Measurements from ENCODE around the gene PEMT.

DNA sequence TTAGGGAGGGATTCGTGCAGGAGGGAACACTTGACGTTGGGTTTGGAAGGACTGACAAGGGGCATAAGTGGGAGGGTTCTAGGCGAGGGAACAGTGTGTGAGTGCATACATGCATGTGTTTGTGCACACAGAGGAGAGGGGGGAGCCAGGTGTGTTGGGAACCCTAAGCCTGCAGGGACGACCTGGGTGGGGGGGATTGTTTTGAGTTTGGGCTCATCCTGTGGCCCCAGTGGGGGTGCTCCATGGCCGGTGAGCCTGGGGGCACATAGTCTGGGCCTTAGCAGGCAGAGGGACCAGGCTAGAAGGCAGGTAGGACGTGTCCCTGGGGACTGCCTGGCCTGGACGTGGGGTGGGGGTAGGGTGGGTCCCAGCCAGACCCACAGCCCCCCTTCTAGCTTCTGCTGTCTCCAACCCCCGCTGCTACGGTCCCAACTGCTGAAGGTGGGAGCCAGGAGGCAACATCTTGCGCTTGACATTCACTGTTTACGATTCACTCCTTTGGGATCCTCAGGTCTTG, 83.4 kb downstream of the PEMT start:
- TF ChIP-seq, protein P1, sequence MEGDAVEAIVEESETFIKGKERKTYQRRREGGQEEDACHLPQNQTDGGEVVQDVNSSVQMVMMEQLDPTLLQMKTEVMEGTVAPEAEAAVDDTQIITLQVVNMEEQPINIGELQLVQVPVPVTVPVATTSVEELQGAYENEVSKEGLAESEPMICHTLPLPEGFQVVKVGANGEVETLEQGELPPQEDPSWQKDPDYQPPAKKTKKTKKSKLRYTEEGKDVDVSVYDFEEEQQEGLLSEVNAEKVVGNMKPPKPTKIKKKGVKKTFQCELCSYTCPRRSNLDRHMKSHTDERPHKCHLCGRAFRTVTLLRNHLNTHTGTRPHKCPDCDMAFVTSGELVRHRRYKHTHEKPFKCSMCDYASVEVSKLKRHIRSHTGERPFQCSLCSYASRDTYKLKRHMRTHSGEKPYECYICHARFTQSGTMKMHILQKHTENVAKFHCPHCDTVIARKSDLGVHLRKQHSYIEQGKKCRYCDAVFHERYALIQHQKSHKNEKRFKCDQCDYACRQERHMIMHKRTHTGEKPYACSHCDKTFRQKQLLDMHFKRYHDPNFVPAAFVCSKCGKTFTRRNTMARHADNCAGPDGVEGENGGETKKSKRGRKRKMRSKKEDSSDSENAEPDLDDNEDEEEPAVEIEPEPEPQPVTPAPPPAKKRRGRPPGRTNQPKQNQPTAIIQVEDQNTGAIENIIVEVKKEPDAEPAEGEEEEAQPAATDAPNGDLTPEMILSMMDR (IDR thresholded peaks at IDR 0.05; ENCODE audit: insufficient read depth, low read length, poor library complexity, severe bottlenecking): no peak
- no peak for TF ChIP-seq EZH2phosphoT487 (conservative IDR thresholded peaks at IDR 0.05; ENCODE audit: low read length)

All from SU-DHL-6 (cell line).